Measurements from ENCODE around the gene PRDX5.

DNA sequence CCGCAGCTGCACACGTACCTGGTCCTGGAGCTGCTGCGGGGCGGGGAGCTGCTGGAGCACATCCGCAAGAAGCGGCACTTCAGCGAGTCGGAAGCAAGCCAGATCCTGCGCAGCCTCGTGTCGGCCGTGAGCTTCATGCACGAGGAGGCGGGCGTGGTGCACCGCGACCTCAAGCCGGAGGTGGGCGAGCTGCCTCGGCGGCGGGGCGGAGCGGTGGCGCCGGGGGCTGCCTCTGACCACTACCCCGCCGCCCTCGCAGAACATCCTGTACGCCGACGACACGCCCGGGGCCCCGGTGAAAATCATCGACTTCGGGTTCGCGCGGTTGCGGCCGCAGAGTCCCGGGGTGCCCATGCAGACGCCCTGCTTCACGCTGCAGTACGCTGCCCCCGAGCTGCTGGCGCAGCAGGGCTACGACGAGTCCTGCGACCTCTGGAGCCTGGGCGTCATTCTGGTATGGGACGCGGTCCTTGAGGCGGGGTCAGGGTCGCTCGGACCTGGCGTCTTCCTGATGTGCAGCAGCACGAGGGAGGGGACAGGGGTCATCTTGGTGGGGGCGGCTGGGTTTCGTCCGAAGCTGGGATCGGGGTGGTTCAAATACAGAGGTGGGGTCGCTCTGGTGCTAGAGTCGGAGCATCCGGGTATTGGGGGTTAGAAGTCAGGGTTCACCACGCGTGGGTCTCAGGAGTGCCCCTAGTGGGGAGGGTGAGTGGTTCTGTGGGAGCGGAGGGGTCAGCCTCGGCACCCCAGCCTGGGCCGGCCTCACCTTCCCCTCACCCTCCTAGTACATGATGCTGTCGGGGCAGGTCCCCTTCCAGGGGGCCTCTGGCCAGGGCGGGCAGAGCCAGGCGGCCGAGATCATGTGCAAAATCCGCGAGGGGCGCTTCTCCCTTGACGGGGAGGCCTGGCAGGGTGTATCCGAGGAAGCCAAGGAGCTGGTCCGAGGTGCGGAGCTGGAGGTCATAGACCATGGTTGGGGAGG, 51.8 kb downstream of the PRDX5 start:
- TF ChIP-seq, protein P1, sequence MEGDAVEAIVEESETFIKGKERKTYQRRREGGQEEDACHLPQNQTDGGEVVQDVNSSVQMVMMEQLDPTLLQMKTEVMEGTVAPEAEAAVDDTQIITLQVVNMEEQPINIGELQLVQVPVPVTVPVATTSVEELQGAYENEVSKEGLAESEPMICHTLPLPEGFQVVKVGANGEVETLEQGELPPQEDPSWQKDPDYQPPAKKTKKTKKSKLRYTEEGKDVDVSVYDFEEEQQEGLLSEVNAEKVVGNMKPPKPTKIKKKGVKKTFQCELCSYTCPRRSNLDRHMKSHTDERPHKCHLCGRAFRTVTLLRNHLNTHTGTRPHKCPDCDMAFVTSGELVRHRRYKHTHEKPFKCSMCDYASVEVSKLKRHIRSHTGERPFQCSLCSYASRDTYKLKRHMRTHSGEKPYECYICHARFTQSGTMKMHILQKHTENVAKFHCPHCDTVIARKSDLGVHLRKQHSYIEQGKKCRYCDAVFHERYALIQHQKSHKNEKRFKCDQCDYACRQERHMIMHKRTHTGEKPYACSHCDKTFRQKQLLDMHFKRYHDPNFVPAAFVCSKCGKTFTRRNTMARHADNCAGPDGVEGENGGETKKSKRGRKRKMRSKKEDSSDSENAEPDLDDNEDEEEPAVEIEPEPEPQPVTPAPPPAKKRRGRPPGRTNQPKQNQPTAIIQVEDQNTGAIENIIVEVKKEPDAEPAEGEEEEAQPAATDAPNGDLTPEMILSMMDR (IDR thresholded peaks at IDR 0.05) = no peak
- TF ChIP-seq POLR2A (IDR thresholded peaks at IDR 0.05) = no peak

All from testis (tissue), 2 donors.